GM15510 (cell line): Measurements from ENCODE around the gene BATF3.

Experiments used
- POLR2A ChIP-seq: IDR thresholded peaks from 3 replicates; pipeline ENCODE4 v1.6.1; 2011; ENCODE audit warnings: borderline replicate concordance; ENCODE audit not compliant: insufficient read length; ENCODE audit errors: extremely low read depth

BATF3 gene

GRCh38 chr1:212680680-212681389 lies 18.8 kb downstream of the BATF3 start:
- TF ChIP-seq POLR2A: no peak

- TF ChIP-seq POLR2A: no peak
Observed at GRCh38 chr1:212678456-212679410, 20.9 kb downstream of the BATF3 start.

GRCh38 chr1:212677573-212677972 lies 22.1 kb downstream of the BATF3 start:
- TF ChIP-seq POLR2A: no peak

GRCh38 chr1:212677136-212677535 lies 22.5 kb downstream of the BATF3 start:
- no peak for TF ChIP-seq POLR2A

GRCh38 chr1:212675675-212676074 lies 24.0 kb downstream of the BATF3 start:
- no peak for TF ChIP-seq POLR2A

GRCh38 chr1:212674872-212675271 lies 24.8 kb downstream of the BATF3 start:
- TF ChIP-seq POLR2A: no peak

GRCh38 chr1:212671342-212672031 lies 28.2 kb downstream of the BATF3 start:
- no peak for TF ChIP-seq POLR2A

GRCh38 chr1:212670882-212671281 lies 28.8 kb downstream of the BATF3 start:
- TF ChIP-seq POLR2A: no peak

- TF ChIP-seq POLR2A: no peak
Observed at GRCh38 chr1:212670301-212670700, 29.3 kb downstream of the BATF3 start.

GRCh38 chr1:212669600-212669999 lies 30.0 kb downstream of the BATF3 start:
- no peak for TF ChIP-seq POLR2A

- no peak for TF ChIP-seq POLR2A
Observed at GRCh38 chr1:212669102-212669501, 30.5 kb downstream of the BATF3 start.

- TF ChIP-seq POLR2A: no peak
Observed at GRCh38 chr1:212668477-212668876, 31.2 kb downstream of the BATF3 start.

- no peak for TF ChIP-seq POLR2A
Observed at GRCh38 chr1:212667223-212668139, 32.2 kb downstream of the BATF3 start.
